D721Med (cell line): Measurements from ENCODE around the gene GEMIN5.

Experiments used
- DNase-seq: peaks from one replicate; pipeline ENCODE4 v3.0.0; 2011; ENCODE audit warnings: low spot score; ENCODE audit not compliant: insufficient read length
- FAIRE-seq: peaks from 2 replicates; lab custom pipeline; 2011; peaks lifted over from hg19 to GRCh38; lab: Jason Lieb, UNC
- TF ChIP-seq, protein P1 (sequence below): IDR thresholded peaks from 2 replicates; pipeline ENCODE4 v1.5.1; 2012; ENCODE audit warnings: mild to moderate bottlenecking, control low read depth; ENCODE audit not compliant: insufficient read depth; ENCODE audit errors: missing control alignments

GEMIN5 gene

GRCh38 chr5:154863291-154864080 lies 74.5 kb downstream of the GEMIN5 start:
- TF ChIP-seq, protein P1, sequence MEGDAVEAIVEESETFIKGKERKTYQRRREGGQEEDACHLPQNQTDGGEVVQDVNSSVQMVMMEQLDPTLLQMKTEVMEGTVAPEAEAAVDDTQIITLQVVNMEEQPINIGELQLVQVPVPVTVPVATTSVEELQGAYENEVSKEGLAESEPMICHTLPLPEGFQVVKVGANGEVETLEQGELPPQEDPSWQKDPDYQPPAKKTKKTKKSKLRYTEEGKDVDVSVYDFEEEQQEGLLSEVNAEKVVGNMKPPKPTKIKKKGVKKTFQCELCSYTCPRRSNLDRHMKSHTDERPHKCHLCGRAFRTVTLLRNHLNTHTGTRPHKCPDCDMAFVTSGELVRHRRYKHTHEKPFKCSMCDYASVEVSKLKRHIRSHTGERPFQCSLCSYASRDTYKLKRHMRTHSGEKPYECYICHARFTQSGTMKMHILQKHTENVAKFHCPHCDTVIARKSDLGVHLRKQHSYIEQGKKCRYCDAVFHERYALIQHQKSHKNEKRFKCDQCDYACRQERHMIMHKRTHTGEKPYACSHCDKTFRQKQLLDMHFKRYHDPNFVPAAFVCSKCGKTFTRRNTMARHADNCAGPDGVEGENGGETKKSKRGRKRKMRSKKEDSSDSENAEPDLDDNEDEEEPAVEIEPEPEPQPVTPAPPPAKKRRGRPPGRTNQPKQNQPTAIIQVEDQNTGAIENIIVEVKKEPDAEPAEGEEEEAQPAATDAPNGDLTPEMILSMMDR, result no peak
- FAIRE-seq (no peak), DNase-seq (no peak)

DNA sequence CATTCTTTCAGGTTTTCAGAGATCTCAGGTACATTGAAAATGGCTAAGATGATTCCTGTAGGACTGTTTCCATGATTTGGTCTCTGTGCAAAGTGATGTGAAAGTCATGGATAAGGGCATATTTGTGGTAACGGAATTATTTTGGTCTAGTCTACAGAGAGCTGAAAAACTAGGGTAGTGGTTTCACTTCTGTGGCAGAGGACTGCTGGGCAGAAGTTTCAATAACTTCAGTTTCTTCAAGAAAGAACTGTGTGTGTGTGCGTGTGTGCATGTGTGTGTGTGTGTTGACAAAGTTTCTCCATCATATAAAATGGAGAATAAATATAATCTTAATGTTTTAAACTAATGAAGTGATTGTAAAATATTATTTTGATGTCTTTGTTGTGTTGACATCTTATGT lies 75.2 kb downstream of the GEMIN5 start:
- FAIRE-seq (no peak), DNase-seq (no peak)
- TF ChIP-seq, protein P1, result no peak

DNA sequence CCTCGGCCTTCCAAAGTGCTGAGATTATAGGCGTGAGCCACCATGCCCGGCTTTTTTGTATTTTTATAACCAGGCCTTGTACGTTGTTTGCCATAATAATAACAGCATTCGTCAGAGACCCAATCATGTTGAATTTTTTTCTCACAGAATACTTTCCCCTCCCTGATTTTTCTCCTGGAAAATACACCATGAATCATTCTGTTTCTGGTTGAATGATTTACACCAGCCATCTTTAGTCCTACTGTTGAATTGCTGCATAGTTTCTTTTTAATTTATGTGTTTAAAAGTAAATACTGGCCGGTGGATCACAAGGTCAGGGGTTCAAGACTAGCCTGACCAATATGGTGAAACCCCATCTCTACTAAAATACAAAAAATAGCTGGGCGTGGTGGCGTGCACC lies 76.1 kb downstream of the GEMIN5 start:
- TF ChIP-seq, protein P1, result no peak
- FAIRE-seq, result no peak
- no peak for DNase-seq

GRCh38 chr5:154860765-154861164 lies 77.2 kb downstream of the GEMIN5 start:
- DNase-seq (no peak), FAIRE-seq (no peak)
- TF ChIP-seq, protein P1, result no peak

DNA sequence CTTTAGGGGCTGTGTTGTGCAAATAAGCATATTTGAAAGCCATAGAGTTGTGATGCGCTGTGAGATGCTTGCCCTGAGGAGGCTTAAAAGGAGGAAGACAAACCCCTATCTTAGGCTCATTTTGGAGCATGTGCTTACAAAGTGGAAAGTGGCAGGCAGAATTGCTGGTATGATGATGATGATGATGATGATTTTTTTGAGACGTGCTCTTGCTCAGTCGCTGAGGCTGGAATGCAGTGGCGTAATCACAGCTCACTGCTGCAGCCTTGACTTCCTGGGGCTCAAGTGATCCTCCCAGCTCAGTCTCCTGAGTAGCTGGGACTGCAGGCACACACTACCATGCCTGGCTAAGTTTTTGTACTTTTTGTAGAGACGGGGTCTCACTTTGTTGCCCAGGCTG lies 77.9 kb downstream of the GEMIN5 start:
- DNase-seq (no peak), FAIRE-seq (no peak)

GRCh38 chr5:154858972-154859871 lies 78.8 kb downstream of the GEMIN5 start:
- TF ChIP-seq, protein P1, result no peak
- FAIRE-seq (no peak), DNase-seq (no peak)

More for the DNA sequence above, 77.9 kb downstream of the GEMIN5 start:
- TF ChIP-seq, protein P1, result no peak
